Prostate gland (tissue), 2 donors: ENCODE data around the gene PDXP. TPM values are rescaled to one million over a fixed set of nuclear protein-coding genes. Genes with fewer than 3 reads are reported as not detected.
A peak's percentile ranks its signal among the peaks of the same experiment; 100 is the strongest.

Experiments used
- DNase-seq: peaks from one replicate; pipeline ENCODE4 v3.0.0-alpha.2; 2019; ENCODE audit warnings: low spot score
- H3K27ac ChIP-seq, 2 donors: fragments of 200-600 bp; sonication (generic); 2 replicates each; pipeline ENCODE4 v1.5.1; 2017 to 2019
- H3K27me3 ChIP-seq: fragments of 200-600 bp; sonication (generic); replicated peaks from 2 replicates; pipeline ENCODE4 v1.5.1; 2019; ENCODE audit not compliant: insufficient read depth
- H3K36me3 ChIP-seq, 2 donors: fragments of 200-600 bp; sonication (generic); 1 replicate in 1 of 2; 2 replicates in 1 of 2; pipeline versions ENCODE4 v1.5.1 to v1.8.1; 2017 to 2019
- H3K4me1 ChIP-seq: fragments of 200-600 bp; sonication (generic); replicated peaks from 2 replicates; pipeline ENCODE4 v1.5.1; 2019
- H3K4me3 ChIP-seq, 2 donors: fragments of 200-600 bp; sonication (generic); 2 replicates each; pipeline ENCODE4 v1.5.1; 2017 to 2019
- H3K9me3 ChIP-seq: fragments of 200-600 bp; sonication (generic); 2 replicates; pipeline ENCODE4 v1.5.1; 2017
- CTCF ChIP-seq, 4 experiments: fragments of 200-600 bp in 2 of 4; fragments of 450-650 bp in 2 of 4; sonication (generic) in 2 of 4; IDR thresholded peaks; 1 replicate in 3 of 4; 2 replicates in 1 of 4; pipeline ENCODE4 v1.5.1; 2016 to 2019; ENCODE audit warnings: antibody characterized with exemption in 4 of 4, mild to moderate bottlenecking in 2 of 4, moderate library complexity in 2 of 4
- POLR2A ChIP-seq: fragments of 450-650 bp; IDR thresholded peaks from one replicate; pipeline ENCODE4 v1.6.1; 2016; ENCODE audit warnings: antibody characterized with exemption, mild to moderate bottlenecking
- POLR2AphosphoS5 ChIP-seq: sonication (generic); formaldehyde crosslinking; IDR thresholded peaks from one replicate; pipeline ENCODE4 v1.6.1; 2017; ENCODE audit warnings: antibody characterized with exemption
- WGBS: methylation state at CpG from one replicate; pipeline ENCODE4 v1.1.5; 2018; 5-methylcytosine and 5-hydroxymethylcytosine counted together
- intact Hi-C: fragments of 100-400 bp; cut with DNase I; formaldehyde crosslinking; loops from one replicate; pipeline ENCODE4 v1.14.2; 2022
- total RNA-seq, 2 donors: library from RNA; depleted of rRNA; stranded (reverse); fragments of >200 nt; gene quantifications; one replicate each; pipeline ENCODE4 v1.1.0, GENCODE V29; 2016

PDXP gene
- total RNA-seq, 2 donors from 2014 or later, result 12.9 to 87.8 TPM

GRCh38 chr22:37669586-37669985 is 11.1 kb downstream of the PDXP start:
- intact Hi-C loops, result no loop called here
- 55% methylated on average over 6 of the region's 6 CpGs for WGBS
- Histone ChIP-seq H3K4me1 (peaks cover 6% of the 10 kb centered on the region), H3K9me3 (no peaks in the 10 kb centered on the region), H3K36me3 (no peaks in the 10 kb centered on the region), H3K27ac (no peak overlapping the region), H3K27me3 (no peaks in the 10 kb centered on the region), H3K4me3 (no peak overlapping the region)
- no peak for DNase-seq
- TF ChIP-seq CTCF (IDR thresholded peaks at IDR 0.05) (no peak), POLR2A (no peak), POLR2AphosphoS5 (no peak)

- Histone ChIP-seq H3K9me3 (no peaks in the 10 kb centered on the region), H3K27ac (no peak overlapping the region), H3K4me1 (peaks cover 16% of the 10 kb centered on the region), H3K36me3 (no peaks in the 10 kb centered on the region), H3K4me3 (no peak overlapping the region), H3K27me3 (no peaks in the 10 kb centered on the region)
- intact Hi-C loops, result no loop called here
- TF ChIP-seq POLR2AphosphoS5 (no peak), CTCF (IDR thresholded peaks at IDR 0.05) (no peak), POLR2A (no peak)
- no peak for DNase-seq
- WGBS, result 58% methylated on average over 15 of the region's 15 CpGs
Observed at GRCh38 chr22:37672206-37672919, 13.8 kb downstream of the PDXP start.

- WGBS, result 70% methylated on average over 11 of the region's 11 CpGs
- TF ChIP-seq CTCF (IDR thresholded peaks at IDR 0.05) (no peak), POLR2A (no peak), POLR2AphosphoS5 (no peak)
Observed at GRCh38 chr22:37672920-37673455, 14.5 kb downstream of the PDXP start.

GRCh38 chr22:37674248-37674647 is 15.7 kb downstream of the PDXP start:
- Histone ChIP-seq H3K4me1 (peaks cover 16% of the 10 kb centered on the region), H3K27ac (peak overlapping the region; percentile 85 to 91), H3K27me3 (no peaks in the 10 kb centered on the region), H3K9me3 (no peaks in the 10 kb centered on the region), H3K36me3 (no peaks in the 10 kb centered on the region), H3K4me3 (no peak overlapping the region)
- 87% methylated on average over 12 of the region's 12 CpGs for WGBS
- DNase-seq, result no peak
- intact Hi-C loops, result no loop called here
- TF ChIP-seq POLR2A (no peak), POLR2AphosphoS5 (no peak), CTCF (IDR thresholded peaks at IDR 0.05) (no peak)

More at GRCh38 chr22:37672920-37673455, 14.5 kb downstream of the PDXP start:
- Histone ChIP-seq H3K36me3 (no peaks in the 10 kb centered on the region), H3K9me3 (no peaks in the 10 kb centered on the region), H3K4me3 (no peak overlapping the region), H3K27ac (no peak overlapping the region), H3K4me1 (peaks cover 16% of the 10 kb centered on the region), H3K27me3 (no peaks in the 10 kb centered on the region)
- no peak for DNase-seq
- intact Hi-C loops, result no loop called here
